Measurements from ENCODE around the gene KCNJ6.

KCNJ6 gene

GRCh38 chr21:37696936-37697335 lies 219.3 kb downstream of the KCNJ6 start:
- Histone ChIP-seq H3K36me3 (ENCODE audit: control insufficient read depth in 2 of 2, insufficient read depth in 2 of 2, low read length in 2 of 2) (no peaks in the 10 kb centered on the region), H3K27ac (ENCODE audit: low read depth in 2 of 2, low read length in 2 of 2) (no peak overlapping the region), H3K9ac (ENCODE audit: low read depth in 1 of 2, low read length in 2 of 2) (no peak overlapping the region), H3K4me1 (ENCODE audit: control insufficient read depth in 2 of 2, insufficient read depth in 2 of 2, low read length in 2 of 2) (no peaks in the 10 kb centered on the region), H3K9me3 (ENCODE audit: control insufficient read depth in 2 of 2, low read length in 2 of 2) (no peaks in the 10 kb centered on the region), H3K4me3 (ENCODE audit: low read length in 2 of 2) (no peak overlapping the region), H3K27me3 (ENCODE audit: control insufficient read depth in 2 of 2, insufficient read depth in 2 of 2, low read length in 2 of 2) (peaks cover 0 to 2% of the 10 kb centered on the region in 2 donors)

GRCh38 chr21:37695111-37695510 lies 221.1 kb downstream of the KCNJ6 start:
- no peak overlapping the region for H3K4me3 ChIP-seq (ENCODE audit: low read length in 2 of 2)
- H3K4me1 ChIP-seq (ENCODE audit: control insufficient read depth in 2 of 2, insufficient read depth in 2 of 2, low read length in 2 of 2): no peaks in the 10 kb centered on the region
- no peak overlapping the region for H3K27ac ChIP-seq (ENCODE audit: low read depth in 2 of 2, low read length in 2 of 2)
- no peaks in the 10 kb centered on the region for H3K9me3 ChIP-seq (ENCODE audit: control insufficient read depth in 2 of 2, low read length in 2 of 2)
- H3K27me3 ChIP-seq (ENCODE audit: control insufficient read depth in 2 of 2, insufficient read depth in 2 of 2, low read length in 2 of 2): peaks cover 0 to 2% of the 10 kb centered on the region in 2 donors
- H3K36me3 ChIP-seq (ENCODE audit: control insufficient read depth in 2 of 2, insufficient read depth in 2 of 2, low read length in 2 of 2): no peaks in the 10 kb centered on the region
- H3K9ac ChIP-seq (ENCODE audit: low read depth in 1 of 2, low read length in 2 of 2): no peak overlapping the region

- no peaks in the 10 kb centered on the region for H3K4me1 ChIP-seq (ENCODE audit: control insufficient read depth in 2 of 2, insufficient read depth in 2 of 2, low read length in 2 of 2)
- H3K36me3 ChIP-seq (ENCODE audit: control insufficient read depth in 2 of 2, insufficient read depth in 2 of 2, low read length in 2 of 2): no peaks in the 10 kb centered on the region
- no peaks in the 10 kb centered on the region for H3K9me3 ChIP-seq (ENCODE audit: control insufficient read depth in 2 of 2, low read length in 2 of 2)
- H3K27me3 ChIP-seq (ENCODE audit: control insufficient read depth in 2 of 2, insufficient read depth in 2 of 2, low read length in 2 of 2): no peaks in the 10 kb centered on the region
- no peak overlapping the region for H3K9ac ChIP-seq (ENCODE audit: low read depth in 1 of 2, low read length in 2 of 2)
- H3K4me3 ChIP-seq (ENCODE audit: low read length in 2 of 2): no peak overlapping the region
- no peak overlapping the region for H3K27ac ChIP-seq (ENCODE audit: low read depth in 2 of 2, low read length in 2 of 2)
Measured at GRCh38 chr21:37688952-37689659, 227.2 kb downstream of the KCNJ6 start.

GRCh38 chr21:37686991-37687810 lies 229.1 kb downstream of the KCNJ6 start:
- no peaks in the 10 kb centered on the region for H3K36me3 ChIP-seq (ENCODE audit: control insufficient read depth in 2 of 2, insufficient read depth in 2 of 2, low read length in 2 of 2)
- no peak overlapping the region for H3K9ac ChIP-seq (ENCODE audit: low read depth in 1 of 2, low read length in 2 of 2)
- no peaks in the 10 kb centered on the region for H3K4me1 ChIP-seq (ENCODE audit: control insufficient read depth in 2 of 2, insufficient read depth in 2 of 2, low read length in 2 of 2)
- H3K9me3 ChIP-seq (ENCODE audit: control insufficient read depth in 2 of 2, low read length in 2 of 2): no peaks in the 10 kb centered on the region
- no peak overlapping the region for H3K27ac ChIP-seq (ENCODE audit: low read depth in 2 of 2, low read length in 2 of 2)
- no peak overlapping the region for H3K4me3 ChIP-seq (ENCODE audit: low read length in 2 of 2)
- H3K27me3 ChIP-seq (ENCODE audit: control insufficient read depth in 2 of 2, insufficient read depth in 2 of 2, low read length in 2 of 2): no peaks in the 10 kb centered on the region

- no peaks in the 10 kb centered on the region for H3K36me3 ChIP-seq (ENCODE audit: control insufficient read depth in 2 of 2, insufficient read depth in 2 of 2, low read length in 2 of 2)
- no peak overlapping the region for H3K4me3 ChIP-seq (ENCODE audit: low read length in 2 of 2)
- H3K9ac ChIP-seq (ENCODE audit: low read depth in 1 of 2, low read length in 2 of 2): no peak overlapping the region
- H3K27ac ChIP-seq (ENCODE audit: low read depth in 2 of 2, low read length in 2 of 2): no peak overlapping the region
- no peaks in the 10 kb centered on the region for H3K9me3 ChIP-seq (ENCODE audit: control insufficient read depth in 2 of 2, low read length in 2 of 2)
- no peaks in the 10 kb centered on the region for H3K27me3 ChIP-seq (ENCODE audit: control insufficient read depth in 2 of 2, insufficient read depth in 2 of 2, low read length in 2 of 2)
- no peaks in the 10 kb centered on the region for H3K4me1 ChIP-seq (ENCODE audit: control insufficient read depth in 2 of 2, insufficient read depth in 2 of 2, low read length in 2 of 2)
Measured at GRCh38 chr21:37684547-37684946, 231.7 kb downstream of the KCNJ6 start.

GRCh38 chr21:37684115-37684493 lies 232.2 kb downstream of the KCNJ6 start:
- Histone ChIP-seq H3K27ac (ENCODE audit: low read depth in 2 of 2, low read length in 2 of 2) (no peak overlapping the region), H3K9ac (ENCODE audit: low read depth in 1 of 2, low read length in 2 of 2) (no peak overlapping the region), H3K27me3 (ENCODE audit: control insufficient read depth in 2 of 2, insufficient read depth in 2 of 2, low read length in 2 of 2) (no peaks in the 10 kb centered on the region), H3K9me3 (ENCODE audit: control insufficient read depth in 2 of 2, low read length in 2 of 2) (no peaks in the 10 kb centered on the region), H3K4me1 (ENCODE audit: control insufficient read depth in 2 of 2, insufficient read depth in 2 of 2, low read length in 2 of 2) (no peaks in the 10 kb centered on the region), H3K36me3 (ENCODE audit: control insufficient read depth in 2 of 2, insufficient read depth in 2 of 2, low read length in 2 of 2) (no peaks in the 10 kb centered on the region), H3K4me3 (ENCODE audit: low read length in 2 of 2) (no peak overlapping the region)

GRCh38 chr21:37683396-37684114 lies 232.7 kb downstream of the KCNJ6 start:
- H3K36me3 ChIP-seq (ENCODE audit: control insufficient read depth in 2 of 2, insufficient read depth in 2 of 2, low read length in 2 of 2): no peaks in the 10 kb centered on the region
- H3K27me3 ChIP-seq (ENCODE audit: control insufficient read depth in 2 of 2, insufficient read depth in 2 of 2, low read length in 2 of 2): no peaks in the 10 kb centered on the region
- no peak overlapping the region for H3K9ac ChIP-seq (ENCODE audit: low read depth in 1 of 2, low read length in 2 of 2)
- H3K9me3 ChIP-seq (ENCODE audit: control insufficient read depth in 2 of 2, low read length in 2 of 2): no peaks in the 10 kb centered on the region
- no peak overlapping the region for H3K4me3 ChIP-seq (ENCODE audit: low read length in 2 of 2)
- H3K4me1 ChIP-seq (ENCODE audit: control insufficient read depth in 2 of 2, insufficient read depth in 2 of 2, low read length in 2 of 2): no peaks in the 10 kb centered on the region
- no peak overlapping the region for H3K27ac ChIP-seq (ENCODE audit: low read depth in 2 of 2, low read length in 2 of 2)

- Histone ChIP-seq H3K4me1 (ENCODE audit: control insufficient read depth in 2 of 2, insufficient read depth in 2 of 2, low read length in 2 of 2) (no peaks in the 10 kb centered on the region), H3K27ac (ENCODE audit: low read depth in 2 of 2, low read length in 2 of 2) (no peak overlapping the region), H3K9ac (ENCODE audit: low read depth in 1 of 2, low read length in 2 of 2) (no peak overlapping the region), H3K36me3 (ENCODE audit: control insufficient read depth in 2 of 2, insufficient read depth in 2 of 2, low read length in 2 of 2) (no peaks in the 10 kb centered on the region), H3K4me3 (ENCODE audit: low read length in 2 of 2) (no peak overlapping the region), H3K27me3 (ENCODE audit: control insufficient read depth in 2 of 2, insufficient read depth in 2 of 2, low read length in 2 of 2) (no peaks in the 10 kb centered on the region), H3K9me3 (ENCODE audit: control insufficient read depth in 2 of 2, low read length in 2 of 2) (no peaks in the 10 kb centered on the region)
Measured at GRCh38 chr21:37682966-37683365, 233.3 kb downstream of the KCNJ6 start.

GRCh38 chr21:37677006-37677405 lies 239.3 kb downstream of the KCNJ6 start:
- H3K27me3 ChIP-seq (ENCODE audit: control insufficient read depth in 2 of 2, insufficient read depth in 2 of 2, low read length in 2 of 2): peaks cover 0 to 14% of the 10 kb centered on the region in 2 donors
- no peak overlapping the region for H3K9ac ChIP-seq (ENCODE audit: low read depth in 1 of 2, low read length in 2 of 2)
- no peak overlapping the region for H3K4me3 ChIP-seq (ENCODE audit: low read length in 2 of 2)
- no peaks in the 10 kb centered on the region for H3K4me1 ChIP-seq (ENCODE audit: control insufficient read depth in 2 of 2, insufficient read depth in 2 of 2, low read length in 2 of 2)
- H3K9me3 ChIP-seq (ENCODE audit: control insufficient read depth in 2 of 2, low read length in 2 of 2): no peaks in the 10 kb centered on the region
- H3K27ac ChIP-seq (ENCODE audit: low read depth in 2 of 2, low read length in 2 of 2): no peak overlapping the region
- H3K36me3 ChIP-seq (ENCODE audit: control insufficient read depth in 2 of 2, insufficient read depth in 2 of 2, low read length in 2 of 2): no peaks in the 10 kb centered on the region

GRCh38 chr21:37675202-37675801 lies 241.0 kb downstream of the KCNJ6 start:
- Histone ChIP-seq H3K9ac (ENCODE audit: low read depth in 1 of 2, low read length in 2 of 2) (no peak overlapping the region), H3K9me3 (ENCODE audit: control insufficient read depth in 2 of 2, low read length in 2 of 2) (no peaks in the 10 kb centered on the region), H3K27ac (ENCODE audit: low read depth in 2 of 2, low read length in 2 of 2) (no peak overlapping the region), H3K27me3 (ENCODE audit: control insufficient read depth in 2 of 2, insufficient read depth in 2 of 2, low read length in 2 of 2) (peaks cover 0 to 14% of the 10 kb centered on the region in 2 donors), H3K4me3 (ENCODE audit: low read length in 2 of 2) (no peak overlapping the region), H3K4me1 (ENCODE audit: control insufficient read depth in 2 of 2, insufficient read depth in 2 of 2, low read length in 2 of 2) (no peaks in the 10 kb centered on the region), H3K36me3 (ENCODE audit: control insufficient read depth in 2 of 2, insufficient read depth in 2 of 2, low read length in 2 of 2) (no peaks in the 10 kb centered on the region)
